Endothelial cell of umbilical vein (primary cell): ENCODE data around the gene TH. TPM values are rescaled to one million over a fixed set of nuclear protein-coding genes. Genes with fewer than 3 reads are reported as not detected.

Source experiments
- BruUV-seq: library from RNA; stranded (reverse); fragments of 400-500 nt; replicated peaks from 2 replicates; lab custom pipeline; 2021; lab: Mats Ljungman, UMichigan
- CTCF ChIA-PET: fragments of 300-600, 350-600 bp; sonication (Branson Sonifier 250); formaldehyde crosslinking; loops from one replicate; lab custom pipeline; 2021; ENCODE audit warnings: antibody characterized with exemption, inconsistent platforms; lab: Charles Lee
- POLR2A ChIA-PET: fragments of 300-600, 350-600 bp; sonication (Branson Sonifier 250); formaldehyde crosslinking; loops from one replicate; lab custom pipeline; 2021; ENCODE audit warnings: antibody characterized with exemption, inconsistent platforms; lab: Charles Lee
- DNase-seq: peaks from one replicate; pipeline ENCODE4 v3.0.0-alpha.2; 2011; ENCODE audit warnings: low read depth, low spot score
- FAIRE-seq: peaks from 2 replicates; lab custom pipeline; 2011; peaks lifted over from hg19 to GRCh38; lab: Jason Lieb, UNC
- H2AFZ ChIP-seq: 2 replicates; pipeline ENCODE4 v1.6.0; 2012; ENCODE audit warnings: low read depth, low read length, control low read depth, inconsistent platforms
- H3K27ac ChIP-seq: 2 replicates; pipeline ENCODE4 v1.5.1; 2011; ENCODE audit warnings: low read depth, mild to moderate bottlenecking, control low read depth, low read length, moderate library complexity; ENCODE audit not compliant: insufficient read depth
- H3K27me3 ChIP-seq, 2 experiments: 2 replicates each; pipeline versions ENCODE4 v1.6.0 to v1.6.1; 2011; ENCODE audit warnings: low read length in 2 of 2, mixed read lengths in 1 of 2; ENCODE audit not compliant: control insufficient read depth in 2 of 2, insufficient read depth in 2 of 2
- H3K36me3 ChIP-seq, 2 experiments: 2 replicates in 1 of 2; 3 replicates in 1 of 2; pipeline ENCODE4 v1.5.1; 2011; ENCODE audit warnings: low read length in 2 of 2, mild to moderate bottlenecking in 1 of 2, moderate library complexity in 1 of 2; ENCODE audit not compliant: control insufficient read depth in 2 of 2, insufficient read depth in 2 of 2; ENCODE audit errors: extremely low read depth in 1 of 2
- H3K4me1 ChIP-seq: 3 replicates; pipeline ENCODE4 v1.5.1; 2011; ENCODE audit warnings: mild to moderate bottlenecking, low read length; ENCODE audit not compliant: control insufficient read depth, insufficient read depth; ENCODE audit errors: extremely low read depth
- H3K4me2 ChIP-seq: 2 replicates; pipeline ENCODE4 v1.6.1; 2011; ENCODE audit warnings: low read length, control low read depth, mixed read lengths; ENCODE audit not compliant: insufficient read depth
- H3K4me3 ChIP-seq, 3 experiments: fragments of 200-600 bp in 1 of 3; sonication (generic), shearing (Covaris generic) in 1 of 3; replicated peaks in 1 of 3; 2 replicates each; pipeline ENCODE4 v1.5.1; 2011 to 2016; ENCODE audit warnings: control low read depth in 3 of 3, low read length in 3 of 3, mild to moderate bottlenecking in 2 of 3, inconsistent platforms in 1 of 3, low read depth in 1 of 3, moderate library complexity in 1 of 3; ENCODE audit not compliant: insufficient read depth in 1 of 3
- H3K79me2 ChIP-seq: 2 replicates; pipeline ENCODE4 v1.6.0; 2012; ENCODE audit warnings: low read length, inconsistent platforms; ENCODE audit not compliant: control insufficient read depth, insufficient read depth
- H3K9ac ChIP-seq: replicated peaks from 2 replicates; pipeline ENCODE3; 2011; ENCODE audit warnings: low read length, control low read depth; ENCODE audit not compliant: insufficient read depth; ENCODE audit errors: extremely low read depth
- H3K9me1 ChIP-seq: replicated peaks from 3 replicates; pipeline ENCODE4 v1.6.0; 2011; ENCODE audit warnings: mild to moderate bottlenecking, low read length; ENCODE audit not compliant: control insufficient read depth, insufficient read depth; ENCODE audit errors: extremely low read depth
- H3K9me3 ChIP-seq: replicated peaks from 2 replicates; pipeline ENCODE4 v1.5.1; 2012; ENCODE audit warnings: low read length, inconsistent platforms; ENCODE audit not compliant: control insufficient read depth, insufficient read depth
- H4K20me1 ChIP-seq: replicated peaks from 2 replicates; pipeline ENCODE3; 2011; ENCODE audit warnings: mild to moderate bottlenecking, low read length; ENCODE audit not compliant: control insufficient read depth, insufficient read depth; ENCODE audit errors: extremely low read depth
- EZH2 ChIP-seq: IDR thresholded peaks from 2 replicates; pipeline ENCODE4 v1.6.1; 2012; ENCODE audit warnings: borderline replicate concordance, low read depth, mild to moderate bottlenecking, moderate library complexity, low read length, inconsistent platforms; ENCODE audit not compliant: severe bottlenecking
- FOS ChIP-seq: IDR thresholded peaks from 2 replicates; pipeline ENCODE4 v1.6.1; 2011; ENCODE audit warnings: mild to moderate bottlenecking, low read length, moderate library complexity, borderline replicate concordance; ENCODE audit not compliant: insufficient read depth
- GATA2 ChIP-seq: IDR thresholded peaks from 2 replicates; pipeline ENCODE4 v1.7.0; 2011; ENCODE audit warnings: low read depth, mild to moderate bottlenecking, moderate library complexity, mixed read lengths, low read length; ENCODE audit not compliant: insufficient read length, insufficient read depth
- JUN ChIP-seq: IDR thresholded peaks from 2 replicates; pipeline ENCODE4 v1.6.1; 2011; ENCODE audit warnings: borderline replicate concordance, low read depth; ENCODE audit not compliant: insufficient read length, insufficient read depth
- MYC ChIP-seq: IDR thresholded peaks from one replicate; pipeline ENCODE4 v1.6.1; 2011; ENCODE audit warnings: mild to moderate bottlenecking, low read depth, low read length
- POLR2A ChIP-seq: IDR thresholded peaks from 2 replicates; pipeline ENCODE4 v1.6.1; 2012; ENCODE audit warnings: low read depth, mild to moderate bottlenecking, control low read depth, low read length
- POLR2AphosphoS5 ChIP-seq: IDR thresholded peaks from 2 replicates; pipeline ENCODE4 v1.6.1; 2012; ENCODE audit warnings: low read depth, mild to moderate bottlenecking, control low read depth, low read length, moderate library complexity; ENCODE audit not compliant: insufficient read depth
- dilution Hi-C: fragments of 300-500 bp; cut with MboI; formaldehyde crosslinking; loops from one replicate; pipeline ENCODE4 v1.15.0; 2019; ENCODE audit warnings: low sequenced_read_pairs; ENCODE audit not compliant: extremely low pct_ligation_motif_present
- intact Hi-C: fragments of 100-400 bp; cut with micrococcal nuclease; formaldehyde crosslinking; loops from one replicate; pipeline ENCODE4 v1.10.0; 2022
- polyA plus RNA-seq, 4 experiments: library from polyadenylated mRNA; depleted of rRNA in 3 of 4; stranded (reverse) in 3 of 4; unstranded in 1 of 4; fragments of >200 nt; gene quantifications; 2 replicates each; pipeline versions ENCODE4 v1.2.1 to v1.2.3, GENCODE V29; 2011 to 2012; ENCODE audit warnings: missing spikeins in 1 of 4
- total RNA-seq: library from RNA; stranded (reverse); gene quantifications from 2 replicates; pipeline ENCODE4 v1.2.3, GENCODE V29; 2021
- TF ChIP-seq, protein P1 (sequence below): IDR thresholded peaks from 2 replicates; pipeline ENCODE4 v1.6.1; 2011; ENCODE audit not compliant: insufficient read depth, insufficient read length
- TF ChIP-seq, protein P2 (sequence below), 2 donors: IDR thresholded peaks; 1 replicate in 1 of 2; 2 replicates in 1 of 2; pipeline ENCODE4 v1.5.1; 2011; ENCODE audit warnings: low read length in 2 of 2, mild to moderate bottlenecking in 2 of 2, moderate library complexity in 2 of 2, control low read depth in 1 of 2, inconsistent platforms in 1 of 2, low read depth in 1 of 2; ENCODE audit not compliant: insufficient read depth in 1 of 2; ENCODE audit errors: extremely low read depth in 1 of 2

TH gene
- total and polyA plus RNA-seq, 2 donors (not counting 3 experiments of a cell fraction or from before 2014, with no cell fraction given) = not detected

DNA sequence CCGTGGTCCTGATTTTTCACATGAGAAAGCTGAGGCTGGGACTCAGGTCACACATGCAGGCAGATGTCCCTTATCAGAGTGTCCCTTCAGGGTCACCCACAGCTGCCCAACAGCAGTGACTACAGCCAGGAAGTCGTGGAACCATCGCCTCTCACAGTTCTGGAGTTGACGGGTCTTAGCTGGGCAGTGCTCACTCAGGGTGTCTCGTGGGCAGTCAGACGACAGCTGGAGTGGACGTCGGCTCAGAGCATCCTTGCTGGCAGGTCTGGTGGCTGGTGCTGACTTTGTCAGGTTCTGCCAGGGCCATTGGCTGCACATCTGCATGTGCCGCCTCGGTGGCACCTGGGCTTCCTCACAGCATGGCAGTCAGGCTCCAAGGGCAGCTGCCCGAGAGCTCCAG, 35.6 kb upstream of the TH start:
- Histone ChIP-seq H3K4me1 (no peaks in the 10 kb centered on the region), H3K4me2 (no peak overlapping the region), H3K79me2 (no peaks in the 10 kb centered on the region), H3K36me3 (no peaks in the 10 kb centered on the region), H3K27me3 (no peaks in the 10 kb centered on the region), H3K9me3 (no peaks in the 10 kb centered on the region), H3K27ac (no peak overlapping the region), H3K9ac (no peak overlapping the region), H3K9me1 (no peaks in the 10 kb centered on the region), H3K4me3 (no peak overlapping the region), H2AFZ (no peak overlapping the region), H4K20me1 (no peaks in the 10 kb centered on the region)
- no TSS peak for BruUV-seq
- no peak for TF ChIP-seq POLR2A
- TF ChIP-seq, protein P1, sequence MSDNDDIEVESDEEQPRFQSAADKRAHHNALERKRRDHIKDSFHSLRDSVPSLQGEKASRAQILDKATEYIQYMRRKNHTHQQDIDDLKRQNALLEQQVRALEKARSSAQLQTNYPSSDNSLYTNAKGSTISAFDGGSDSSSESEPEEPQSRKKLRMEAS = no peak
- TF ChIP-seq FOS = no peak
- no peak for TF ChIP-seq POLR2AphosphoS5
- no peak for TF ChIP-seq GATA2
- no peak for TF ChIP-seq MYC
- TF ChIP-seq EZH2 = no peak
- TF ChIP-seq JUN = no peak
- FAIRE-seq (no peak), DNase-seq (no peak)
- intact Hi-C loops = no loop called here
- POLR2A ChIA-PET = no interaction called here
- dilution Hi-C loops = no loop called here
- CTCF ChIA-PET = interaction anchor here (2.1 to 2.4 kb wide), 2 partner anchors 98 to 214 kb away, joined by 5 read pairs; no protein-coding TSS in a partner anchor

DNA sequence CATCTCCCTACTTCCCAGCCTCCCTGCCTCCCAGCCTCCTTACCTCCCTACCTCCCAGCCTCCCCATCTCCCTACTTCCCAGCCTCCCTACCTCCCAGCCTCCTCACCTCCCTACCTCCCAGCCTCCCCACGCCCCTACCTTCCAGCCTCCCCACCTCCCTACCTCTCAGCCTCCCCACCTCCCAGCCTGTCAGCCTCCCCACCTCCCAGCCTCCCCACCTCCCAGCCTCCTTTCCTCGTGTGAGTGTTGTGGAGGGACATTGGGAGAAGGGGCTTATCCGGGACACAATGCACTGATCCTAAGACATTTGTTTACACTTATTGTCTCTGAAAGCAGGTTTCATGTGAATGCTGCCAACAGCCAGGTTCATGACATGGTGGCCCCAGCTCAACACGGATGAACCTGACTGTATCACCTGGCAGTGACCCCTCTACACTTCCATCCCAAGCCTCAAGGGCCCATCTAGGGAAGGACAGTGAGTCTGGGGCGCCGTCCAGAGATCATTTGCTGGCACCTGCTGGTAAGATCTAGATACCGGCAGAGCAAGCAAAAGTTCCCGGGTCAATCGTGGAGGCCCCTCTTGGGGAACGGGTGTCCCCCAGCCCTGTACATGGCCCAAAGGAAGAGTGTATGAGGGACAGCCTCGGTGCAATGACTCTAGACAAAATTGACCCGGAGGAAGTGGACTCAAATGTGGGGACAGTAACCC, 34.5 kb upstream of the TH start:
- Histone ChIP-seq H3K4me1 (no peaks in the 10 kb centered on the region), H3K9ac (no peak overlapping the region), H3K4me2 (no peak overlapping the region), H4K20me1 (no peaks in the 10 kb centered on the region), H3K36me3 (no peaks in the 10 kb centered on the region), H3K9me1 (no peaks in the 10 kb centered on the region), H3K9me3 (no peaks in the 10 kb centered on the region), H3K27ac (no peak overlapping the region), H3K79me2 (no peaks in the 10 kb centered on the region), H2AFZ (no peak overlapping the region), H3K4me3 (no peak overlapping the region), H3K27me3 (no peaks in the 10 kb centered on the region)
- intact Hi-C loops (no loop called here), dilution Hi-C loops (no loop called here)
- DNase-seq (no peak), FAIRE-seq (no peak)
- TF ChIP-seq EZH2 (no peak), JUN (no peak), FOS (no peak), MYC (no peak), GATA2 (no peak), POLR2AphosphoS5 (no peak), POLR2A (no peak)
- TF ChIP-seq, protein P2, sequence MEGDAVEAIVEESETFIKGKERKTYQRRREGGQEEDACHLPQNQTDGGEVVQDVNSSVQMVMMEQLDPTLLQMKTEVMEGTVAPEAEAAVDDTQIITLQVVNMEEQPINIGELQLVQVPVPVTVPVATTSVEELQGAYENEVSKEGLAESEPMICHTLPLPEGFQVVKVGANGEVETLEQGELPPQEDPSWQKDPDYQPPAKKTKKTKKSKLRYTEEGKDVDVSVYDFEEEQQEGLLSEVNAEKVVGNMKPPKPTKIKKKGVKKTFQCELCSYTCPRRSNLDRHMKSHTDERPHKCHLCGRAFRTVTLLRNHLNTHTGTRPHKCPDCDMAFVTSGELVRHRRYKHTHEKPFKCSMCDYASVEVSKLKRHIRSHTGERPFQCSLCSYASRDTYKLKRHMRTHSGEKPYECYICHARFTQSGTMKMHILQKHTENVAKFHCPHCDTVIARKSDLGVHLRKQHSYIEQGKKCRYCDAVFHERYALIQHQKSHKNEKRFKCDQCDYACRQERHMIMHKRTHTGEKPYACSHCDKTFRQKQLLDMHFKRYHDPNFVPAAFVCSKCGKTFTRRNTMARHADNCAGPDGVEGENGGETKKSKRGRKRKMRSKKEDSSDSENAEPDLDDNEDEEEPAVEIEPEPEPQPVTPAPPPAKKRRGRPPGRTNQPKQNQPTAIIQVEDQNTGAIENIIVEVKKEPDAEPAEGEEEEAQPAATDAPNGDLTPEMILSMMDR (IDR thresholded peaks at IDR 0.05; ENCODE audit: extremely low read depth in 1 of 2, insufficient read depth in 1 of 2, low read depth in 1 of 2, low read length in 2 of 2) = no peak
- TF ChIP-seq, protein P1 = no peak
- CTCF ChIA-PET = no interaction called here
- POLR2A ChIA-PET = no interaction called here
- no TSS peak for BruUV-seq
